OCI-M1 (cell line): Measurements from ENCODE around the gene PAX6.

Experiments used
- DNase-seq: peaks from one replicate; lab custom pipeline; 2025; lab: John Stamatoyannopoulos, UW

The PAX6 gene

GRCh38 chr11:31810779-31811647, at the start of gene PAX6:
Gene PAX6, minus strand, starts transcription at chr11:31811322. Its CDS starts 4,911 bp downstream, at chr11:31806411.
- peak; percentile 94 for DNase-seq

- no peak for DNase-seq
Observed at GRCh38 chr11:31860391-31860790, 49.3 kb upstream of the PAX6 start.

- no peak for DNase-seq
Observed at GRCh38 chr11:31856248-31856647, 45.1 kb upstream of the PAX6 start.

GRCh38 chr11:31855466-31855865, 44.3 kb upstream of the PAX6 start:
- DNase-seq: no peak

- DNase-seq: no peak
Observed at GRCh38 chr11:31850365-31850764, 39.2 kb upstream of the PAX6 start.

GRCh38 chr11:31847761-31848160, 36.6 kb upstream of the PAX6 start:
- DNase-seq: no peak

- no peak for DNase-seq
Observed at GRCh38 chr11:31845331-31845730, 34.2 kb upstream of the PAX6 start.

GRCh38 chr11:31844351-31844750, 33.2 kb upstream of the PAX6 start:
- DNase-seq: no peak

GRCh38 chr11:31841435-31841834, 30.3 kb upstream of the PAX6 start:
- no peak for DNase-seq

GRCh38 chr11:31834237-31834636, 23.1 kb upstream of the PAX6 start:
- DNase-seq: no peak

- DNase-seq: no peak
Observed at GRCh38 chr11:31830406-31830805, 19.3 kb upstream of the PAX6 start.

GRCh38 chr11:31828217-31828616, 17.1 kb upstream of the PAX6 start:
- DNase-seq: no peak

- DNase-seq: no peak
Observed at GRCh38 chr11:31827455-31828206, 16.5 kb upstream of the PAX6 start.

GRCh38 chr11:31826536-31827438, 15.7 kb upstream of the PAX6 start:
- no peak for DNase-seq

- DNase-seq: no peak
Observed at GRCh38 chr11:31825838-31826484, 14.8 kb upstream of the PAX6 start.

GRCh38 chr11:31824879-31825837, 14.0 kb upstream of the PAX6 start:
- DNase-seq: no peak

- DNase-seq: no peak
Observed at GRCh38 chr11:31824332-31824878, 13.3 kb upstream of the PAX6 start.

GRCh38 chr11:31823644-31824331, 12.7 kb upstream of the PAX6 start:
- DNase-seq: no peak

- no peak for DNase-seq
Observed at GRCh38 chr11:31822927-31823643, 12.0 kb upstream of the PAX6 start.
